ENCODE measurements around the gene ME1.
"Not testable (repeated sequence)": the region's sequence is repeated elsewhere in the genome, so short reads cannot be mapped to it uniquely, and the experiment has no call there.

GRCh38 chr6:83287298-83287697, 143.6 kb downstream of the ME1 start:
- TF ChIP-seq CTCF, POLR2A (IDR thresholded peaks at IDR 0.05): not testable (repeated sequence)
